Mucosa of stomach (tissue), 1 donor: ENCODE measurements around the gene NDC1.

Experiments
- H3K27me3 ChIP-seq: one replicate; pipeline ENCODE4 v1.7.0; 2013; ENCODE audit warnings: mild to moderate bottlenecking, low read length; ENCODE audit not compliant: control insufficient read depth, insufficient read depth
- H3K36me3 ChIP-seq: one replicate; pipeline ENCODE4 v1.7.0; 2013; ENCODE audit warnings: low read length; ENCODE audit not compliant: control insufficient read depth, insufficient read depth
- H3K4me1 ChIP-seq: one replicate; pipeline ENCODE4 v1.7.0; 2013; ENCODE audit warnings: mild to moderate bottlenecking, low read length; ENCODE audit not compliant: control insufficient read depth, insufficient read depth
- H3K4me3 ChIP-seq: one replicate; pipeline ENCODE4 v1.7.0; 2013; ENCODE audit warnings: low read length
- H3K9ac ChIP-seq: one replicate; pipeline ENCODE4 v1.7.0; 2013; ENCODE audit warnings: mild to moderate bottlenecking, low read length, moderate library complexity
- H3K9me3 ChIP-seq: one replicate; pipeline ENCODE4 v1.7.0; 2013; ENCODE audit warnings: mild to moderate bottlenecking, low read length, moderate library complexity; ENCODE audit not compliant: control insufficient read depth
- donor health status: Pancreatic carcinoma.

Gene NDC1

GRCh38 chr1:53733975-53734649 is 104.0 kb downstream of the NDC1 start:
- Histone ChIP-seq H3K9me3 (no peaks in the 10 kb centered on the region), H3K4me3 (no peak overlapping the region), H3K27me3 (peaks cover 51% of the 10 kb centered on the region), H3K36me3 (no peaks in the 10 kb centered on the region), H3K4me1 (peaks cover 10% of the 10 kb centered on the region), H3K9ac (no peak overlapping the region)

- H3K9me3 ChIP-seq, result no peaks in the 10 kb centered on the region
- peaks cover 7% of the 10 kb centered on the region for H3K4me1 ChIP-seq
- H3K36me3 ChIP-seq, result no peaks in the 10 kb centered on the region
- H3K9ac ChIP-seq, result no peak overlapping the region
- H3K27me3 ChIP-seq, result peaks cover 47% of the 10 kb centered on the region
- no peak overlapping the region for H3K4me3 ChIP-seq
These were observed 104.6 kb downstream of the NDC1 start for GRCh38 chr1:53733447-53733931.

- Histone ChIP-seq H3K9ac (no peak overlapping the region), H3K9me3 (no peaks in the 10 kb centered on the region), H3K27me3 (peaks cover 41% of the 10 kb centered on the region), H3K36me3 (no peaks in the 10 kb centered on the region), H3K4me1 (peaks cover 1% of the 10 kb centered on the region), H3K4me3 (no peak overlapping the region)
These were observed 105.2 kb downstream of the NDC1 start for GRCh38 chr1:53732912-53733317.

GRCh38 chr1:53732409-53732808 is 105.7 kb downstream of the NDC1 start:
- H3K9ac ChIP-seq, result no peak overlapping the region

GRCh38 chr1:53731779-53732305 is 106.3 kb downstream of the NDC1 start:
- H3K9me3 ChIP-seq, result no peaks in the 10 kb centered on the region
- no peaks in the 10 kb centered on the region for H3K36me3 ChIP-seq
- no peaks in the 10 kb centered on the region for H3K4me1 ChIP-seq
- peaks cover 30% of the 10 kb centered on the region for H3K27me3 ChIP-seq
- H3K9ac ChIP-seq, result no peak overlapping the region
- H3K4me3 ChIP-seq, result no peak overlapping the region

More at GRCh38 chr1:53732409-53732808, 105.7 kb downstream of the NDC1 start:
- Histone ChIP-seq H3K36me3 (no peaks in the 10 kb centered on the region), H3K27me3 (peaks cover 36% of the 10 kb centered on the region), H3K4me1 (no peaks in the 10 kb centered on the region), H3K9me3 (no peaks in the 10 kb centered on the region), H3K4me3 (no peak overlapping the region)

GRCh38 chr1:53731043-53731600 is 107.0 kb downstream of the NDC1 start:
- no peak overlapping the region for H3K9ac ChIP-seq
- peaks cover 23% of the 10 kb centered on the region for H3K27me3 ChIP-seq
- H3K4me1 ChIP-seq, result no peaks in the 10 kb centered on the region
- no peaks in the 10 kb centered on the region for H3K36me3 ChIP-seq
- no peak overlapping the region for H3K4me3 ChIP-seq
- no peaks in the 10 kb centered on the region for H3K9me3 ChIP-seq

GRCh38 chr1:53730224-53730865 is 107.8 kb downstream of the NDC1 start:
- H3K9ac ChIP-seq, result no peak overlapping the region
- H3K4me1 ChIP-seq, result no peaks in the 10 kb centered on the region
- H3K36me3 ChIP-seq, result no peaks in the 10 kb centered on the region
- H3K27me3 ChIP-seq, result peaks cover 21% of the 10 kb centered on the region
- H3K4me3 ChIP-seq, result no peak overlapping the region
- no peaks in the 10 kb centered on the region for H3K9me3 ChIP-seq

GRCh38 chr1:53729456-53730223 is 108.5 kb downstream of the NDC1 start:
- H3K27me3 ChIP-seq, result peaks cover 17% of the 10 kb centered on the region

GRCh38 chr1:53728702-53729455 is 109.2 kb downstream of the NDC1 start:
- Histone ChIP-seq H3K9me3 (no peaks in the 10 kb centered on the region), H3K9ac (no peak overlapping the region), H3K27me3 (peaks cover 13% of the 10 kb centered on the region), H3K4me3 (no peak overlapping the region), H3K36me3 (no peaks in the 10 kb centered on the region), H3K4me1 (no peaks in the 10 kb centered on the region)

More at GRCh38 chr1:53729456-53730223, 108.5 kb downstream of the NDC1 start:
- Histone ChIP-seq H3K4me3 (no peak overlapping the region), H3K9ac (no peak overlapping the region), H3K9me3 (no peaks in the 10 kb centered on the region), H3K4me1 (no peaks in the 10 kb centered on the region), H3K36me3 (no peaks in the 10 kb centered on the region)

GRCh38 chr1:53728196-53728595 is 109.9 kb downstream of the NDC1 start:
- Histone ChIP-seq H3K4me3 (no peak overlapping the region), H3K4me1 (no peaks in the 10 kb centered on the region), H3K36me3 (no peaks in the 10 kb centered on the region)

GRCh38 chr1:53727461-53728092 is 110.5 kb downstream of the NDC1 start:
- no peaks in the 10 kb centered on the region for H3K36me3 ChIP-seq
- H3K4me3 ChIP-seq, result no peak overlapping the region
- H3K4me1 ChIP-seq, result no peaks in the 10 kb centered on the region
- H3K9ac ChIP-seq, result no peak overlapping the region
- H3K9me3 ChIP-seq, result no peaks in the 10 kb centered on the region
- H3K27me3 ChIP-seq, result peaks cover 10% of the 10 kb centered on the region

More at GRCh38 chr1:53728196-53728595, 109.9 kb downstream of the NDC1 start:
- H3K9me3 ChIP-seq, result no peaks in the 10 kb centered on the region
- no peak overlapping the region for H3K9ac ChIP-seq
- peaks cover 10% of the 10 kb centered on the region for H3K27me3 ChIP-seq
